Activated CD4-positive, CD25-positive, alpha-beta regulatory T cell treated with anti-CD3 and anti-CD28 coated beads, Interleukin-2, amount 50 U/mL, for 72 hours (primary cell): ENCODE measurements around the gene ANK3.

Experiments
- DNase-seq: peaks from one replicate; pipeline ENCODE4 v3.0.0; 2021

The ANK3 gene

DNA sequence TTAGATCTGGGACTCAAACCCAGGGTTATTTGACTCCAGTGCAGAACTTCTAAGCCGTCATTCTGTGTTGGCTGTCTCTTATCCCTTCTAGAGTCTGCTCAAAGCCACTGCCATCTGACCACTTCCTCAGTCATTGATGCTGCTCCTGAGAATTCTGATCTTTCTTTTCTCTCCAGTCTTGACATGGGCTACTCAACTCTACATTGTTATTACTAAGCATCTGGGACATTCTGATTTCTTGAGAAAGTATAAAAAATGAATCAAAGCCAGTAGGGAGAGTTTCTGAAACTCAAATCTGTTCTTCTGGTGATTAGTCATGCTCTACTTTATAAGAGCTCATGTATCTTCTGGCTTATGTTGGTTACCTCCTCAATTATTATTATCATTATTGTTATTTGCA lies 48.7 kb downstream of the ANK3 start:
- no peak for DNase-seq

DNA sequence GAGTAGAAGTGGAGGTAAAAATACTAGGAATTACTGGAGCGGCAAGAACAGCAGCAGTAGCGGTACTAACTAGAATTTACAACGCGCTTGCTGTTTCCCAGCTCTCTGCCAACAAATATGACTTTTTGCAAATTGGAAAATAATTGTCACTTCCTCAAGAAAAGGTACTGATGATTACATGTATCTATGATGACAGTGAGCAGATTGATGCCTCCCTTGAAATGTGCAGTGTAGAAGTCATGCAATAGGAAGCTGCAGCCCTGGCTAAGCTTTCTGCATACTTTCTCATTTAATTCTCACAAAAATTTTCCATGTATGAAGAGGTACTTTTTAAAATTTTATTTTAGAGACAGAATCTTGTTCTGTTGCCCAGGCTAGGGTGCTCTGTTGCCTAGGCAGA lies 49.9 kb downstream of the ANK3 start:
- no peak for DNase-seq

DNA sequence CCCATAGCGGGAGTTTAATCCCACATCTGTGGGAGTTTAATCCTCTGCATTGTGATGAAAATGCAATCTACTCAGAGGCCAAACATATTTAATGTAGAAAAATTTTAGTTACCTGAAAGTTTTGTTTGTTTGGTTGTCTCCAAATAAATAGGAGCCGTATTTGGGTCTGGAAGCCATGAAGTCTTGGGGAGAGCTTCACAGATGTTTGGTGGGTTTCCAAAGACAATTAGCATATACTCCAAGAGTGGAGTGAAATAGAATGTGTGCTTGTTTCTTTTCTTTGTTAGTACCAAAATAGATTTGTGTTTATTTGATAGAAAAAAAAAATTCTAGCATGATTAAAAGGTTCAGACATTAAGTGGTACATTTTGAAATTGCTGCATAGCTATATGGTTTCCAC lies 50.9 kb downstream of the ANK3 start:
- DNase-seq = no peak

- DNase-seq = no peak
Measured at GRCh38 chr10:60338002-60338564, 51.6 kb downstream of the ANK3 start.

DNA sequence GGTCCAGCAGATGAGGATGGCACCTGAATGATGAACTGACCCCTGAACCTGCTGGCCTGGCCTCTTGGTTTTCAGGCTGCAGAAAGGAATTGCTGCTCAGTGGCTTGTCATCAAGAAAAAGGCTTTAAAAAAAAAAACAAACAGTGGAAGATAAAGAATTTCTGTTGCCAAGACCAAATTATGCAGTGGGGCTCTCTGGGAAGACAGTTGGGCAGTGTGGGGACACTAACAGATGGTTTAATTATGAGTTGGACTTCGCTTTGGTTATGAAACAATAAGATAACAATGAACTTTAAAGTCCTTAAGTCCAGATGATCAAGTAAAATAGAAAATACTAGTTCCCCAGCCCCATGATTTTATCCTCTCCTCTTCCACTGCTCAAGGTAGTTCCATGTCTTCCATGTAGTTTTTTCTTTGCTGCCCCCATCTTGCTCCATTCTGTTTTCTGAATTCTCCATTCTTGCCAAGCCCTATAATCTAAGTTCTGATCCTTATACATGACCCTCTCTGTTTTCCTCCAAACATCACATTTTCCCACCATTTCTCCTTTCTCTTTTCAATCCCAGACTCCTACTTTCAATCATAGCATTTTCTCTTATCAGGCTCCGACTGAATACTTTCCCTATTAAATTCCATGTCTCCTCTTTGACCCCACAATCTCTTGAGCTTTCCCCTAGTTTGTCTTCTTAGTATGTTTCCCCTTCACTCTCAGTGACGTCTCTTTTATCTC lies 52.6 kb downstream of the ANK3 start:
- no peak for DNase-seq

DNA sequence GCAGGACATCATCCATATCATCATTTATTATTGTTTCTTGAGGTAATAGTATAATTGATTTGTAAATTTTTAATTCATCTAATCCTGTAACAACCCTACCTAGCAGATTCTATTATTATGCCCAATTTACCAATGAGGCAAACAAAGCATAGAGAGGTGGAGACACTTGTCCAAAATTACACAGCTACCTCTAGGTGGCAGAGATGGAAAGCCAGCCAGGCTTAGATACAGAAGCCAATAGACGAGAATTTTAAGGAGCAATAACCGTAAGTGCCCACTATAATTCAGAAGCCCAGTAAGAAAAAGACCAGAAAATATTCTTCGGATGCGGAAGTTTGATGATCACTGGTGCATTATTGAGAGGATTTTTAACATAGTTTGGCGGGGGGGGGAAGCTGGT lies 54.0 kb downstream of the ANK3 start:
- no peak for DNase-seq

DNA sequence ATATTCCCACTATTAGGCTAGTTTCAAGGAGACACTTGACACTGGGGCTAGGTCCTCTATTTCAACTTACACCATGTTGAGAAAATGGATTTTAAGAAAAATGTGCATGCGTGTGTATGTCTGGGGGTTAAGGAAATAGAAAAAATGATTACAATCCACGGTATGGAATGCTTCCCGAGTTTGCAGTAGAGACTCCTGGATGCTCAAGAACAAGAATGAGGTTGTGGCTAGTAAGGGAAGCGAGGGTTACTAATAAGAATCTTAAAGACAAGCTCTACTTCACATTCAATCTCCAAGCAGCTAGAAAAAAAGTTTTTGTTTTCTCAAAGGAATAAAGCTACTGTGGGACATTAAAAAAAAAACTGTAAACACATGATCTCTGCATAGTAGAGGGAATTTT lies 54.7 kb downstream of the ANK3 start:
- DNase-seq = no peak

- no peak for DNase-seq
Measured at GRCh38 chr10:60332371-60332770, 57.3 kb downstream of the ANK3 start.

- no peak for DNase-seq
Measured at GRCh38 chr10:60331886-60332285, 57.8 kb downstream of the ANK3 start.

GRCh38 chr10:60323162-60323561 lies 66.5 kb downstream of the ANK3 start:
- DNase-seq = no peak

DNA sequence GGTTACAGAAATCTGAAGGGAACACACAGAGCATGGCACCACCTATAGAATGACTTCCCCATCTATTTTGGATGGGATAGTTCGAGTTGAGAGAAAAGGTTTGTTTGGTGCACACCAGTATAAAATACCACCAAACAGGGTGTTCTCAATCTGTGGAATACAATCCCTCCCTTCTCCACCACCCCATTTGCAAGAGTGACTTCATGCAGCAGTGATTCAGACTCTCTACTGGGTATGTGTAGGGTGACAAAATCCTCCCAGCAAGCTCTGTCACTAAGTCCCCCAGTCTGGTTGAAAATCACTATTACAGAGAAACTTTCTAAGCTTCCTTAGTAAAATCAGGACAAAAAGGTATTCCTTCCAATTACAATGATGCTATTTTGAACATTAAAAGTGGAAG lies 69.0 kb downstream of the ANK3 start:
- DNase-seq = no peak

DNA sequence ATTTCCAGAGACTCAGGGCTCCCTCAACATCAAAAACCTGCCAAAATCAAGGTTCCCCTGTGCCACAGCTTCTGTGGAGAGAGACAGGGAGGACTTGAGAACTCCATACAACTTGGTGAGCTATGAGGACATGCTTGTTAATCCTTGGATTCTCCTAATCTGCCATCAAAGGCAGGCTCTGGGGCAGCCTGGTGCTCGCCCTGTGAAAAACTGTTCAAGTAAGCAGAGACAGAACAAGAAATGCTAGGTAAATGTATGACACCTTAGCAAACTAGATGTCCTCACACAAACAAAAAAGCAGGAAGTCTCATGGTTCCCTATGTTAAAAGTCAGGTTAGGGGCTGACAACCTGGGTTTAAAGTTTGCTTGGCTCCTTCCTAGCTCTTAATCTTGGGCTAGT lies 73.6 kb downstream of the ANK3 start:
- DNase-seq = no peak

DNA sequence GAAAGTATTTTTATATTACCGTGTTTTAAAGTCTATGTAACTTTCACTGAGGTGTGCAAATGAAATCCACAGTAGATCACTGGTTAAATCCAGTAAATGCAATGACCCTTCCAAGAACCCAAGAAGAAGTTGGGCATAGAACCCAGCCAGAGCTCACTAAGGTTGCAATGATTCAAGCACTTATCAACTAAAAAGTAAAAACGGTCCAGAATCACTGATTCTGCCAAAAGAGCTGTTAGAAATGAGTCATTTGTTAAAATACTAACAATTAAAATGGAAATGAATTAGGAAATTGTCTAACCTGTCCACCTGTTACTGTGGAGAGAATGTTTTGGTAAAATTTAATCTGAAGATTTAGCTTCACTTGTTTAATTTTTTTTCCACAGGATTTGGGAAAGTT lies 74.4 kb downstream of the ANK3 start:
- no peak for DNase-seq

DNA sequence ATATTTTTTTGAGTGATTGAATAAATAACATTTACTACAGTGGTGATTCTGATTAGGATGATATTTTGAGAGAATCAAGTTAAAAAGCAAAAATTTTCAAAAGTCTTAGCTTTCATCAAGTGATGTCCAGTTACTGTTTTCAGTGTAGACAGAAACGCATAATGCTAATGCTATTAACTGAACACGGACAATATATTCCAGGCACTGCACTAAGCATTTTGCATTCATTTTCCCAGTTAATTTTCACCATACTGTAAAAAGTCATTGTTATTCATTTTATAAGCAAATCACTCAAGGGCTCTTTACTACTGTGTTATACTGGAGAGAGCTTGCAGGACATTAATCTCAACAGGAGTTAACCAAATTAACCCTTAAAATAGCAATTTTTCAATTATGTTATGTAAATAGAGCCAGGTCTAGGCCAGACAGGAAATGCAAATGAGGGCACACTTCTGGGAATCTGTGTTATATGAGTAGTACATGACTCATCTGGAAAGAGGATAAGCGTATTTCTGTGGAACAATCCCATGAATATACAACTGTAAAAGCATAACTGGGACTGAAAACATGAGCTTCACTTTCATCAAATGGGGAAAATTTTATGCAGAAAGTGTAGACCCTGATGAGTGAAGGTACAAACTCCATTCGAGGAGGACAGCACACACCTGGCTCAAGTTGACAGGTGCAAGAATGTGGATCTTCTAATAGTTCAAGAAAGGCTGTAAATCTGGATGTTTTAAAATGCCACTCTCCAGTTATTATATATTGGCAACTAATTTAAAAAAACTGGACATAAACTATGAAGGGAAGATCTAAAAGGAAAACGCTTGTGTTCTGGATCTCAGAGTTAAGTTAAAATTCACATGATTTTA lies 75.4 kb downstream of the ANK3 start:
- DNase-seq = no peak

DNA sequence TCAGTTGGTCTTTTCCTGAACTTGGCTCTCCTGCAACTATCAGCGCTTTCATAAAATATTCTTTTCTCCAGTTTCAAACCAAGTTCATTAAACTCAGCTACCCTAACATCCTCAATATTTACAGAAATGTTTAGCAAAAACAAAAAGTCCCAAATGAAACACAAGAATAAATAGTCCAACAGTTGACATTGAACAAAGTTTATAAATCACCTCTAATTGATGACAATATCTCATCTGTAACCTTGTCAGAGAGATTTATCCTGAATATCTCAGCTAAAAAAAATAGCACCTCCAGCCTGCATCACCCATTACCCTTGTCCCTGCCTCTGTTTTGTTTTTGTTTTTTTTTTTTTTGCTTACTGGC lies 76.1 kb downstream of the ANK3 start:
- DNase-seq = no peak

DNA sequence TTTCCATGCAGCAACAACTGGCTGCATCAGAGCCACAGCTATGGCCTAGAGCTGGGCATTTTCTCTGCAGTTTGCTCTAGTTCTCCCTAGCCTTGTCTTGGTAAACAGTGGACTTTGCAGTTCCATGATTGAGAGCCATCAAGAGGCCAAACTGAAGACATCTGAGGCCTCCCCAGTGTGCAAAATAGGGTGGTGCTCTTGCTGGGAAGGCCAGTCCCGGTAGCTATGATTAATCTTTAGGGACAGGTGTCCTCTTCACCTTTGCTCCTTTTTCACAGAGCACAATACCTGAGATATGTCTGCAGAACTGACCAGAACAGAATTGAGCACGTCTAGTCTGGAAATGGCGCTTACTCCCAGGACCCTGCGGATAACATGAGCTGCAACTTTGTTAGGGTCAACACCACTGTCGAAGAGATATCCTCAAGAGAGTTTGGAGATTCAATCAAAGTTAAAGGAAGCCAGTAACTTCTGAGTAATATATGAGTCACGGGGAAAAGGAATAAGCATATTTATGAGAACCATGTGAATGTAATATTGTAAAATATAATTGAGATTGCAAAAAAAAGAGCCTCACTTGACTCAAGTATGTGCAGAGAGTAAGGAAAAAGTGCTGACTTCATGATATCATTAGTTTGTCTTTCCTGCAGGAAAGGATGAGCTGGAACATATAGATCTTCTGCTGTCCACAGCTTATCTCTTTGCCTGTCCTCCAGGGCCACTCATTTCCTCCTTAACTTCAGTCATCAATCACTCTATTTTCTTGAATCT lies 76.7 kb downstream of the ANK3 start:
- DNase-seq = no peak

- DNase-seq = no peak
Measured at GRCh38 chr10:60311821-60312220, 77.9 kb downstream of the ANK3 start.

GRCh38 chr10:60310740-60311139 lies 78.9 kb downstream of the ANK3 start:
- no peak for DNase-seq

DNA sequence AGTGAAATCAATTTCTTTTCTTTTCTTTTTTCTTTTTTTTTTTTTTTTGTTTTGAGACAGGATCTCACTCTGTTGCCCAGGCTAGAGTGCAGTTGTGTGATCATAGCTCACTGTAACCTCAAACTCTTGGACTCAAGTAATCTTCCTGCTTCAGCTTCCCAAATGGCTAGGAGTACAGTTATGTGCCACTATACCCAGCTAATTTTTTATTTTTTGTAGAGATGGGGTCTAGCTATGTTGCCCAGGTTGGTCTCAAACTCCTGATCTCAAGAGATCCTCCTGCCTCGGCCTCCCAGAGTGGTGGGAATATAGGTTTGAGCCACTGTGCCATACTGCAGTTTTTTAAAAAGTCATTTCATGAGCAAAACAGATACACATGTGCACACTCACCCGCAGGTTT lies 79.8 kb downstream of the ANK3 start:
- no peak for DNase-seq

DNA sequence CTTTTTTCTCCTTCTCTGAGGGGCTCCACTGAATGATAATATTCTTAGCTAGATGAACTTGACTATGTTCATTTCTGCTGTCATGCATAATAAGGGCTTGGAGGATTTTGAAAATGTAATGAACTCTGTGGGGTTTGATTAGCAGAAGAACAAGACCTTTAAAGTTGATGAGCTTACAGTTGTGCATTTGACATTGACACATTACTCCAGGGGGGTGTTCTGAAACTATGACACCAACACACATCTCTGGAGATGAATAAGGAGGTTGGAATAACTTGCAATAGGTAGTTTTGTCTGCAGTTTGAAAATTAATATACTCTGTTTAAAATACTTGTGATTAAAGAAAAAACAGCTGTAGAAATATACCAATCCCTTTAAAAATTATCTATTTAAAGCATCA lies 80.3 kb downstream of the ANK3 start:
- no peak for DNase-seq

DNA sequence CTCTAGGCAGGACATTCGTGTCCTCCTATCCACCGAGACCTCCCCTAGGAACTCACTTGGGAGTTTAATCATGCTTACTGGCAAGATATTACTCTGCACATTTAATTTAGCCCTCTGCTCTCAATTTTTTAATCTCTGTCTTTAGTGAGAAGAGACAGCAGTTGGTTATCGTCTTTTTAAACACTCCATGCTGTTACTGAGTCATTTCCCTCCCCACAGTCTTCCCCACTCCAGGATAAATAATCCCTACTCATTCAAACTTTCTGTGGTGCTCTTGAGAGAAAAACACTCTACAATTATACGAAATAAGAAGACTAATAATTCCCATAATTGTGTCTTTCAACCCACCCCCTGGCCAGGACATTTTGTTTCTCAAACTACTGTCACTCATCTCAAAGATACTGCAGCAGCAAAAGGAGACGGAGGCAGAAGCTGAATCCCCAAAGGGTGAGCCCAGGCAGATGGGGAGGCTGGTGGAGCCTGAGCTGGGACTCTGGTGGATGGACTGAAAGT lies 84.2 kb downstream of the ANK3 start:
- no peak for DNase-seq

- no peak for DNase-seq
Measured at GRCh38 chr10:60304829-60305379, 84.8 kb downstream of the ANK3 start.

DNA sequence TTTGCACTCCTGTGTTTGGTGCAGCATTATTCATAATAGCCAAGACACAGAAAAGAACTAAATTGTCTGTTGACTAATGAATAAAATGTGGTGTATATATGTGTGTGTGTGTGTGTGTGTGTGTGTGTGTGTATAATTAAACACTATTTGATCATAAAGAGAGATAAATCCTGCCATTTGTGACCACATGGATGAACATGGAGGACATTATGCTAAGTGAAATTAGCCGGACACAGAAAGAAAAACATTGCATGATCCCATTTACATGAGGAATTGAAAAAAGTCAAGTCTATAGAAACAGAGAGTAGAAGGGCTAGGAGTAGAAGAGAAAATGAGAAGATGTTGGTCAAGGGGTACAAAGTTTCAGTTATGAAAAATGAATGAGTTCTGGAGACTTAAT lies 85.9 kb downstream of the ANK3 start:
- DNase-seq = no peak
